Endothelial cell of umbilical vein (primary cell): ENCODE data around the gene LSM7.

ENCODE experiments used
- CTCF ChIP-seq, 2 donors: IDR thresholded peaks; 1 replicate in 1 of 2; 2 replicates in 1 of 2; pipeline ENCODE4 v1.5.1; 2011; ENCODE audit warnings: low read length in 2 of 2, mild to moderate bottlenecking in 2 of 2, moderate library complexity in 2 of 2, control low read depth in 1 of 2, inconsistent platforms in 1 of 2, low read depth in 1 of 2; ENCODE audit not compliant: insufficient read depth in 1 of 2; ENCODE audit errors: extremely low read depth in 1 of 2
- POLR2A ChIP-seq: IDR thresholded peaks from 2 replicates; pipeline ENCODE4 v1.6.1; 2012; ENCODE audit warnings: low read depth, mild to moderate bottlenecking, control low read depth, low read length
- POLR2AphosphoS5 ChIP-seq: IDR thresholded peaks from 2 replicates; pipeline ENCODE4 v1.6.1; 2012; ENCODE audit warnings: low read depth, mild to moderate bottlenecking, control low read depth, low read length, moderate library complexity; ENCODE audit not compliant: insufficient read depth

GRCh38 chr19:2329149-2329478 is 728 bp upstream of the LSM7 start:
- no peak for TF ChIP-seq POLR2A
- TF ChIP-seq CTCF (IDR thresholded peaks at IDR 0.05; ENCODE audit: extremely low read depth in 1 of 2, insufficient read depth in 1 of 2, low read depth in 1 of 2, low read length in 2 of 2): no peak
- no peak for TF ChIP-seq POLR2AphosphoS5
